Measurements from ENCODE around the gene MRPL40.
A peak's percentile ranks its signal among the peaks of the same experiment; 100 is the strongest.

MRPL40 gene

GRCh38 chr22:19470010-19470409 lies 37.7 kb downstream of the MRPL40 start:
- Mint-ChIP-seq H3K27me3 (ENCODE audit: low read depth) (no peaks in the 10 kb centered on the region), H3K4me1 (ENCODE audit: low read depth) (peaks cover 8% of the 10 kb centered on the region), H3K36me3 (ENCODE audit: low read depth) (peaks cover 56% of the 10 kb centered on the region), H3K27ac (no peak overlapping the region), H3K4me3 (no peak overlapping the region), H3K9me3 (no peaks in the 10 kb centered on the region)

- no peak overlapping the region for H3K27ac Mint-ChIP-seq
- peaks cover 6% of the 10 kb centered on the region for H3K4me1 Mint-ChIP-seq (ENCODE audit: low read depth)
These were observed 39.2 kb downstream of the MRPL40 start for GRCh38 chr22:19471572-19471971.

DNA sequence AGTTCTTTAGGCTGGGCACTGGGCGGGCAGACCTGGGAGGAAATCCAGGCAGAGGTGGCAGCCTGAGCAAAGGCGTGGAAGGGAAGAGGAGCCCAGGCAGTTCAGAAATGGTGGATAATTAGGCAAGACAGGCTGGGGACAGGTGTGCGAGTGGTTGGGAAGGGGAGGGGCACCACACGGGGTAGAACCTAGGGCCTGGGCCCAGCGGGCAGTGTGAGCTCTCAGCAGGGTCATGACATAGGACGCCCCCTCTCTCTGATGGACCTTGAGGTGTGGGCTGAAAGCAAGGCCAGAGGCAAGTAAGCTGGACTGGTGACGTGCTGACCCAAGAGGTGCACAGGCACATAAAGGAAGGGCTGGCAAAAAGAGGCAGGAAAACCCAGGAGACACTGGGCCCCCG lies 39.9 kb downstream of the MRPL40 start:
- no peaks in the 10 kb centered on the region for H3K9me3 Mint-ChIP-seq
- H3K36me3 Mint-ChIP-seq (ENCODE audit: low read depth), result peaks cover 51% of the 10 kb centered on the region
- peaks cover 9% of the 10 kb centered on the region for H3K4me1 Mint-ChIP-seq (ENCODE audit: low read depth)
- no peak overlapping the region for H3K27ac Mint-ChIP-seq
- H3K4me3 Mint-ChIP-seq, result no peak overlapping the region
- no peaks in the 10 kb centered on the region for H3K27me3 Mint-ChIP-seq (ENCODE audit: low read depth)

More at GRCh38 chr22:19471572-19471971, 39.2 kb downstream of the MRPL40 start:
- Mint-ChIP-seq H3K36me3 (ENCODE audit: low read depth) (peaks cover 53% of the 10 kb centered on the region), H3K4me3 (no peak overlapping the region), H3K9me3 (no peaks in the 10 kb centered on the region), H3K27me3 (ENCODE audit: low read depth) (no peaks in the 10 kb centered on the region)

DNA sequence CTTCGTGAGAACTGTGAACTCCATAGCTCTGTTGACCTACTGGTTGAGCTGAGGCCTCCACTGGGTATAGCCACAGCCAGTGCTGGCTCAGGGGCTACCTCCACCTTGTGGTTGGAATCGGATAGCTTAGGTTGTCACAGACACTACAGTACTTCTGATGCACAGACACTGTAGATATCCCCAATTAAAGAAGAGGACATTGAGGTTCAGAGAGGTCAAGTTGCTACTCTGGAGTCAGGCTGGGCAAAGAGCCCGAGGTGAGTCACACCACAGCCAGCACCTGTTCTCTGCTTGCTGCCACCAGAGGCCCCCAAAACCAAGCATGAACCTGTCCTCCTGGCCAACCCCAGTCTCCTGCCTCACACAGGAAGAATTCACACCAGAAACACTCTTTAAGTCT lies 41.2 kb downstream of the MRPL40 start:
- no peak overlapping the region for H3K27ac Mint-ChIP-seq
- peaks cover 40% of the 10 kb centered on the region for H3K36me3 Mint-ChIP-seq (ENCODE audit: low read depth)
- peaks cover 19% of the 10 kb centered on the region for H3K4me1 Mint-ChIP-seq (ENCODE audit: low read depth)
- H3K4me3 Mint-ChIP-seq, result no peak overlapping the region
- H3K9me3 Mint-ChIP-seq, result no peaks in the 10 kb centered on the region
- H3K27me3 Mint-ChIP-seq (ENCODE audit: low read depth), result no peaks in the 10 kb centered on the region

- Mint-ChIP-seq H3K27ac (peak overlapping the region; percentile 39), H3K4me3 (no peak overlapping the region), H3K4me1 (ENCODE audit: low read depth) (peaks cover 30% of the 10 kb centered on the region), H3K27me3 (ENCODE audit: low read depth) (no peaks in the 10 kb centered on the region), H3K36me3 (ENCODE audit: low read depth) (peaks cover 26% of the 10 kb centered on the region), H3K9me3 (no peaks in the 10 kb centered on the region)
These were observed 43.7 kb downstream of the MRPL40 start for GRCh38 chr22:19476023-19476422.

DNA sequence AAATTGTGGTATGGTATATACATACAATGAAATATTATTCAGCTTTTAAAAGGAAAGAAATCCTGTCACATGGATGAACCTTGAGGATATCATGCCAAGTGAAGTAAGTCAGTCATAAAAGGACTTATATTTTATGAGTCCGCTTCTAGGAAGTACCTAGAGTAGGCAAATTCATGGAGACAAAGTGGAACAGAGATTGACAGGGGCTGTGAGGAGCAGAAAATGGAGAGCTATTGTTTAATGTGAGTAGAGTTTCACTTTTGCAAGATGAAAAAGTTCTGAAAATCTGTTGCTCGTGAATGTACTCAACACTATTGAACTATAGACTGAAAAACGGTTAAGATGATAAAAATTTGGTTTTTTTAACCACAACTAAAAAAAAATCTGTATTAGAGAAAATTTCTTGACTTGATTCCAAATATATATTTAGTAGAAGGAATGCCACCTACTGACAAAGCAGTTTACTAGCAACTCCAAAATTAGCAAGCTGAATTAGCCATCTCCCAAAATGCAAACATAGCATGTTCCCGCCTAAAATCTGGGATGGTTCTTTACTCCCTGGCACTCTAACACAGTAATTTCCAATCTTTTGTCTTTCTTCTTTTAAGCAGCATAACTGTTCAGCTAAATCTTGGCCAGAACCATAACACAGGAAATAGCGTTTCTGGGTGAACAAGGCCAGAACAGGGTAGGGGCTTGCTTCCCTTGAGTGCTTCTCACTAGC lies 45.1 kb downstream of the MRPL40 start:
- H3K9me3 Mint-ChIP-seq, result no peaks in the 10 kb centered on the region
- H3K4me3 Mint-ChIP-seq, result peak overlapping the region; percentile 98
- peaks cover 17% of the 10 kb centered on the region for H3K36me3 Mint-ChIP-seq (ENCODE audit: low read depth)
- peak overlapping the region; percentile 86 for H3K27ac Mint-ChIP-seq
- peaks cover 30% of the 10 kb centered on the region for H3K4me1 Mint-ChIP-seq (ENCODE audit: low read depth)
- no peaks in the 10 kb centered on the region for H3K27me3 Mint-ChIP-seq (ENCODE audit: low read depth)

GRCh38 chr22:19478045-19478900 lies 45.9 kb downstream of the MRPL40 start:
- H3K27ac Mint-ChIP-seq, result peak overlapping the region; percentile 83
- peaks cover 19% of the 10 kb centered on the region for H3K36me3 Mint-ChIP-seq (ENCODE audit: low read depth)
- H3K4me1 Mint-ChIP-seq (ENCODE audit: low read depth), result peaks cover 32% of the 10 kb centered on the region
- H3K27me3 Mint-ChIP-seq (ENCODE audit: low read depth), result no peaks in the 10 kb centered on the region
- no peaks in the 10 kb centered on the region for H3K9me3 Mint-ChIP-seq
- peak overlapping the region; percentile 98 for H3K4me3 Mint-ChIP-seq

GRCh38 chr22:19478901-19479354 lies 46.6 kb downstream of the MRPL40 start, which contains the start of gene UFD1:
Gene UFD1 (minus strand): TSS chr22:19479193. CDS start chr22:19479085, 108 bp downstream.
- H3K4me3 Mint-ChIP-seq, result peak within 1 kb of the TSS; percentile 98
- H3K27me3 Mint-ChIP-seq (ENCODE audit: low read depth), result no peaks in the 10 kb centered on the region
- H3K4me1 Mint-ChIP-seq (ENCODE audit: low read depth), result peaks cover 30% of the 10 kb centered on the region
- peaks cover 18% of the 10 kb centered on the region for H3K36me3 Mint-ChIP-seq (ENCODE audit: low read depth)
- peak within 1 kb of the TSS; percentile 99 for H3K27ac Mint-ChIP-seq
- no peaks in the 10 kb centered on the region for H3K9me3 Mint-ChIP-seq

DNA sequence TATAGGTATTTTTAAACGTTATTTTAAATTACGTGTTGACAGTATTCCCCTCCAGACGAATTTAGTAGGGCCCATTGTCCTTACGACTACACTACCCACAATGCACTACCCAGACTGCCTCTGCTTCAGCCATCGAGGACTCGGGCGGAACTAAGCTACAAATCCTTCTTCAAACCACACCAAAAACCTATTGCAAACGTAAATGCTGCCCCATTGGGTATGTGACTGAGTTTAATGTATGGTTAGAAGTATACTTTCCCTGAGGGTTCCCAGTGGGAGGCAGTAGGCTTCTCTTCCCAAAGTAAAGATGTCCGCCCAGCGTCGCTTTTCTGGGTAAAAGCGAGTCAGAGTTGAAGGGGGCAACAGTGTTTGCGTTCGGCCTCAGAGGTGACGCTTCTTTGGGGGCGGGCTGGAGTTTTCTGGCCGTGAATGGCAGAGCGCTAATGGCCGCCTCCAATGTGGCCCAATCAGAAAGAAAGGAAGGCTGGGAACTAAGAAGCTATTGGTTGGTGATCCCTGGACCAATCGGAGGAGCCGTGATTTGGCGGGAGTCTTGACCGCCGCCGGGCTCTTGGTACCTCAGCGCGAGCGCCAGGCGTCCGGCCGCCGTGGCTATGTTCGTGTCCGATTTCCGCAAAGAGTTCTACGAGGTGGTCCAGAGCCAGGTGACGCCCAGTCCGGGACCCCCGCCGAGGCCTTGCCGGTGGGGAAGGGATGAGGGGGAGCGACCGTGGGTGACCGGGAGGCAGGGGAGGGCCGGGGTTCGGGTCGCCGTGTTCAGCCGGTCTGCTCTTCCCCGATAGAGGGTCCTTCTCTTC lies 47.2 kb downstream of the MRPL40 start, which contains the start of gene CDC45:
CDC45 (plus strand) TSS at position 566 of the 818 bp plus-strand sequence; CDS start at position 615, 49 bp downstream.
- Mint-ChIP-seq H3K4me3 (peak within 1 kb of the TSS; percentile 98), H3K4me1 (ENCODE audit: low read depth) (peaks cover 29% of the 10 kb centered on the region), H3K27me3 (ENCODE audit: low read depth) (no peaks in the 10 kb centered on the region), H3K27ac (peak within 1 kb of the TSS; percentile 99), H3K36me3 (ENCODE audit: low read depth) (peaks cover 17% of the 10 kb centered on the region), H3K9me3 (no peaks in the 10 kb centered on the region)

DNA sequence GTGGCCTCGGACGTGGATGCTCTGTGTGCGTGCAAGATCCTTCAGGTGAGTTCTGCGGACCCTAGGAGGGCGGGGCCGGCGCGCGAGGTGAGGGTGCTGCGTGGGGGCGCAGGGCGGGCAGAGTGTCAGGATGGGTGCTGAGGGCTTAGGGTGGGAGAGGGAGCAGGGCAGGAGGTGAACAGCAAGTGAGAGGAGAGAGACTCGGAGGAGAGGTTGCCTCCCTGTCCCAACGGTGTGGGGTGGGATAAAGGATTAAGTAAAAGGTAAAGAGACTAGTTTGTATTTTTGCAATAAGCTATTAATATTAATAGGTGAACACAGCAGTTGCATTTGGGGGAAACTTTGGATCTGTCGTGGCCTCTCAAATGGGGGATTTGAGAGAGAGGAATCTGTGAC lies 47.8 kb downstream of the MRPL40 start:
- H3K4me3 Mint-ChIP-seq, result peak overlapping the region; percentile 98
- H3K27me3 Mint-ChIP-seq (ENCODE audit: low read depth), result no peaks in the 10 kb centered on the region
- H3K4me1 Mint-ChIP-seq (ENCODE audit: low read depth), result peaks cover 32% of the 10 kb centered on the region
- peaks cover 23% of the 10 kb centered on the region for H3K36me3 Mint-ChIP-seq (ENCODE audit: low read depth)
- H3K9me3 Mint-ChIP-seq, result no peaks in the 10 kb centered on the region
- H3K27ac Mint-ChIP-seq, result peak overlapping the region; percentile 99

GRCh38 chr22:19480789-19481188 lies 48.4 kb downstream of the MRPL40 start:
- Mint-ChIP-seq H3K36me3 (ENCODE audit: low read depth) (peaks cover 26% of the 10 kb centered on the region), H3K27ac (peak overlapping the region; percentile 99), H3K4me3 (peak overlapping the region; percentile 98), H3K27me3 (ENCODE audit: low read depth) (no peaks in the 10 kb centered on the region), H3K9me3 (no peaks in the 10 kb centered on the region), H3K4me1 (ENCODE audit: low read depth) (peaks cover 32% of the 10 kb centered on the region)

DNA sequence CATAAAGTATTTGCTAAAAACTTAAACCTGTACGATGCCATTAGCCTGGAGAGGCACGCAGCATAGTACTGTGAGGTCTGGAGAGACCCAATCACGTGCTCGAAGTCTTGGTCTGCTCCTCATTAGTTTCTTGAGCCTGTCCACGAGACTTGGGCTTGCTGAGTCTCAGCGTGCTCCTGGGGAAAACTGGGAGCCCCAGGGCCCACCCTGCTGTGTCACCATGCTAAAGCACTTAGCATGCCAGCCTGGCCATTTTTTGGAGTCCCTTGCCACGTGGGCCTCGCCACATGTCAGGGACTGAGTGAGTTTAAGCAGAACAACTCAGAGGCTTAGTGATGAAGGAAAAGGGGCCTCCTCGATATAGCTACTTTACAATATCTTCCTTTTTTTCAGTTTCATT lies 50.0 kb downstream of the MRPL40 start:
- H3K4me1 Mint-ChIP-seq (ENCODE audit: low read depth), result peaks cover 25% of the 10 kb centered on the region
- peaks cover 24% of the 10 kb centered on the region for H3K36me3 Mint-ChIP-seq (ENCODE audit: low read depth)
- H3K9me3 Mint-ChIP-seq, result no peaks in the 10 kb centered on the region
- H3K27ac Mint-ChIP-seq, result no peak overlapping the region
- no peak overlapping the region for H3K4me3 Mint-ChIP-seq
- H3K27me3 Mint-ChIP-seq (ENCODE audit: low read depth), result no peaks in the 10 kb centered on the region

GRCh38 chr22:19483481-19484244 lies 51.3 kb downstream of the MRPL40 start:
- Mint-ChIP-seq H3K9me3 (no peaks in the 10 kb centered on the region), H3K4me1 (ENCODE audit: low read depth) (peaks cover 16% of the 10 kb centered on the region), H3K27me3 (ENCODE audit: low read depth) (no peaks in the 10 kb centered on the region), H3K36me3 (ENCODE audit: low read depth) (peaks cover 31% of the 10 kb centered on the region), H3K4me3 (no peak overlapping the region), H3K27ac (no peak overlapping the region)

All from T-helper 1 cell treated with Interleukin-12 subunit alpha and Interleukin-12 subunit beta and Interleukin-4 antibody, amounts not matched to agents 30 μg/mL and 1 μg/mL, for 36 hours (primary cell).